Lower leg skin (tissue), 4 donors: Measurements from ENCODE around the gene PBOV1. TPM values are rescaled to one million over a fixed set of nuclear protein-coding genes. Genes with fewer than 3 reads are reported as not detected.
"Not testable (repeated sequence)": the region's sequence is repeated elsewhere in the genome, so short reads cannot be mapped to it uniquely, and the experiment has no call there.

Experiments used
- DNase-seq, 2 donors: peaks; one replicate each; pipeline ENCODE4 v3.0.0-alpha.2; 2019; ENCODE audit warnings: low spot score in 2 of 2
- H3K4me3 ChIP-seq: fragments of 200-600 bp; sonication (generic); 2 replicates; pipeline ENCODE4 v1.5.1; 2017; ENCODE audit warnings: mild to moderate bottlenecking, low read depth; ENCODE audit not compliant: poor library complexity, severe bottlenecking
- CTCF ChIP-seq, 3 donors: fragments of 450-650 bp; IDR thresholded peaks; one replicate each; pipeline ENCODE4 v1.5.1; 2016; ENCODE audit warnings: antibody characterized with exemption in 3 of 3, mild to moderate bottlenecking in 3 of 3, moderate library complexity in 2 of 3
- POLR2A ChIP-seq, 2 donors: fragments of 450-650 bp; IDR thresholded peaks; one replicate each; pipeline ENCODE4 v1.6.1; 2016 to 2017; ENCODE audit warnings: antibody characterized with exemption in 2 of 2, mild to moderate bottlenecking in 1 of 2, moderate library complexity in 1 of 2
- WGBS, 2 donors: methylation state at CpG; one replicate each; pipeline ENCODE4 v1.1.5; 2018; 5-methylcytosine and 5-hydroxymethylcytosine counted together
- intact Hi-C: fragments of 100-400 bp; cut with DNase I; formaldehyde crosslinking; loops from one replicate; pipeline ENCODE4 v1.15.0; 2023; ENCODE audit warnings: low total_unique reads
- total RNA-seq, 4 donors: library from RNA; depleted of rRNA; stranded (reverse); fragments of >200 nt; gene quantifications; one replicate each; pipeline ENCODE4 v1.1.0, GENCODE V29; 2016

The PBOV1 gene
- total RNA-seq, 4 donors from 2014 or later, result not detected

GRCh38 chr6:138215093-138215782 is 3.1 kb downstream of the PBOV1 start:
- H3K4me3 ChIP-seq, result no peak overlapping the region
- WGBS, 2 donors, result 51 to 52% methylated on average over 7 of the region's 7 CpGs
- no peak for DNase-seq
- intact Hi-C loops, result no loop called here
- TF ChIP-seq POLR2A (IDR thresholded peaks at IDR 0.05) (no peak), CTCF (IDR thresholded peaks at IDR 0.05) (no peak)

- 98 to 100% methylated on average over 2 of the region's 2 CpGs for WGBS, 2 donors
- intact Hi-C loops, result not testable (repeated sequence)
Measured at GRCh38 chr6:138212530-138212929, 5.8 kb downstream of the PBOV1 start.

GRCh38 chr6:138211601-138212000 is 6.7 kb downstream of the PBOV1 start:
- intact Hi-C loops, result no loop called here
- H3K4me3 ChIP-seq, result no peak overlapping the region
- TF ChIP-seq CTCF (IDR thresholded peaks at IDR 0.05) (no peak), POLR2A (IDR thresholded peaks at IDR 0.05) (no peak)
- 87% methylated on average over 5 of the region's 5 CpGs for WGBS, 2 donors
- DNase-seq, result no peak

More at GRCh38 chr6:138212530-138212929, 5.8 kb downstream of the PBOV1 start:
- H3K4me3 ChIP-seq, DNase-seq: not testable (repeated sequence)

- intact Hi-C loops, result no loop called here
- 90 to 91% methylated on average over 2 of the region's 2 CpGs for WGBS, 2 donors
- DNase-seq, result no peak
- H3K4me3 ChIP-seq, result no peak overlapping the region
- no peak for TF ChIP-seq CTCF (IDR thresholded peaks at IDR 0.05)
- no peak for TF ChIP-seq POLR2A (IDR thresholded peaks at IDR 0.05)
Measured at GRCh38 chr6:138211048-138211581, 7.2 kb downstream of the PBOV1 start.

GRCh38 chr6:138206862-138207261 is 11.4 kb downstream of the PBOV1 start:
- no peak for DNase-seq
- intact Hi-C loops, result no loop called here
- TF ChIP-seq POLR2A (IDR thresholded peaks at IDR 0.05) (no peak), CTCF (IDR thresholded peaks at IDR 0.05) (no peak)

GRCh38 chr6:138205437-138206094 is 12.7 kb downstream of the PBOV1 start:
- TF ChIP-seq POLR2A (IDR thresholded peaks at IDR 0.05) (no peak), CTCF (IDR thresholded peaks at IDR 0.05) (no peak)
- DNase-seq, result no peak
- no peak overlapping the region for H3K4me3 ChIP-seq
- intact Hi-C loops, result no loop called here
- 72 to 75% methylated on average over 5 of the region's 5 CpGs for WGBS, 2 donors

More at GRCh38 chr6:138206862-138207261, 11.4 kb downstream of the PBOV1 start:
- H3K4me3 ChIP-seq, result no peak overlapping the region
